Fibroblast of skin of right biceps (primary cell): ENCODE results near the gene TAPT1.

Source experiments
- DNase-seq: peaks from one replicate; pipeline ENCODE4 v3.0.0-alpha.2; 2013

The TAPT1 gene

GRCh38 chr4:16243285-16243684, 17.0 kb upstream of the TAPT1 start:
- no peak for DNase-seq

DNA sequence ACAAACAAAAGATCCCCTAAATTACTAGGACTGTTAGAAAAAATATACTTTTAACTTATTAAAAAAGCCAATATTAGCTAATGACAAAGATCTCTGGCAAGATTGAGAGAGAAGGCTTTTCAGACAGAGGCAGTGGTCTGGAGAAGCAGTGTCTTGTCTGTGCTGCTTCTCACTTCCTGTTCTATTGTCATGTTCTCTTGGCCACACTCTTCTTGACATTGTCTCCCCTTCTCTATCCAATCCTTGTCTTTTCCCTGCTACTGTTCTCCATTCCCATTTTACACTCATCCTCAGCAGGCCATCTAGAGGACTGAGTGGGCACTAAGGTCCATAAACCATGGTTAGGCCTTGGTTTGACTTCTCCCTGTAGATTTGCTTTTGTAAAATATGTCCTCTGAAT, 14.0 kb upstream of the TAPT1 start:
- no peak for DNase-seq

GRCh38 chr4:16239086-16239485, 12.8 kb upstream of the TAPT1 start:
- no peak for DNase-seq

GRCh38 chr4:16238327-16238726, 12.1 kb upstream of the TAPT1 start:
- DNase-seq, result no peak

DNA sequence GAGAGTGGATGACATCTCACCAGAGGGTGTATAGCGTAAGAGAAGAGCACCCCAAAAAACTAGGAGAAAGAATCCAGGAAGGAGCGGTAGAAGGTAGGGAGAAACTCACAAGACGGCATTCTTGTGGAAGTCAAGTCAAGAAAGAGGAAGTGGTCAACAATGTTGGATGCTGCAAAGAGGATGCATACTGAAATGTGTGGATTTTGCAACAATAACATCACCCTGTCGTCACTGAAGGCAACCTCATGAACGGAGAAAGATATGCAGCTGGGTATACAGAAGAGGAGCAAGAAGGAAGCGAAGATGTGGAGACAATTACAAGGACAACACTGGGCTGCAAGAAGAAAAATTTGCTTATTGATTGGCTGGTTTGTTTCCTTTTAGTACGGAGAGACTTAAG, 11.4 kb upstream of the TAPT1 start:
- DNase-seq, result no peak

- no peak for DNase-seq
Observed at GRCh38 chr4:16236402-16237023, 10.2 kb upstream of the TAPT1 start.

DNA sequence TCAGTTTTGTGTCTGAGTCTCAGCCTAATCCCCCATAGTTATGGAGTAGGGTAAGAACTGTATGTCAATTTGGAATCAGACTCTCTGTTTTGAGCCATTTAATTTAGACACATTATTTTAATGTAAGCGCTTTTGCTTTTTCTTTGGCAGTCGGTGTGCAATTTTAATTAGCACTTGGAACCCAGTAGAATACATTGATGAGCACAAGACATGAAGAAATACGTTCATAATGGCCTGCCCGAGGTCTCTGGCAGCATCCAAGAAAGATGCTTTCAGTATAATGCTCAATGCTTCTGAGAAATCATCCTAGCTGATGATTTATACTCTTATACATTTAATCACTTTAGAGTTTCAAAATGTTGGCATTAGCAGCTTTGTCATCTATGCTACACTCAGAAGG, 8.9 kb upstream of the TAPT1 start:
- no peak for DNase-seq

DNA sequence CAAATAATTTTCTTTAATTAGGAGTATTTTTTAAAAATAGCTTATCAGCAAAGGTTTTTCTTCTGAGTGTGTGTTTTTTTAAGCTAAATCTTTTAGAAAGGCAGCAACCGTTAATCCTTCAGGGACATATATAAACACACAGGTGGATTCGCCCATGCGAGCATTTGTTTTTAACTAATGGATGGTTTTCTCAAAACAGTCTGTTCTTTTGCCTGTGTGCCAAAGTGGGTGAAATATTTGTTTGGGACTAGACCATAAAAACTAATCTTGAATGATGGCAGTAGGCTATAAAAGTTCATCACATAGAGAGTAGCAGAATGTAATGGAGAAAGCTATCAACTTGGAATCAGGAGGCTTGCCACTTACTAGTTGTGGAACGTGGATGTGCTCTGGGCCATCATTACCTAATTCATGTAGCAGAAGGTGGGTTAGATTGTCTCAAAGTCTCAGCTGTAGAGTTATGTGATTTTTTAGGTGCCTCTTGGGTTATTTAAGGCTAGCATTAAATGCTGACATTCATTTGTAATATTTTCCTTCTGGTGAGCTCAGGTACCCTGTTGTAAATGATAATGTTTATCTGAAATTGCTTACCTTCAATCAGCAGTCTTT, 7.4 kb upstream of the TAPT1 start:
- no peak for DNase-seq

DNA sequence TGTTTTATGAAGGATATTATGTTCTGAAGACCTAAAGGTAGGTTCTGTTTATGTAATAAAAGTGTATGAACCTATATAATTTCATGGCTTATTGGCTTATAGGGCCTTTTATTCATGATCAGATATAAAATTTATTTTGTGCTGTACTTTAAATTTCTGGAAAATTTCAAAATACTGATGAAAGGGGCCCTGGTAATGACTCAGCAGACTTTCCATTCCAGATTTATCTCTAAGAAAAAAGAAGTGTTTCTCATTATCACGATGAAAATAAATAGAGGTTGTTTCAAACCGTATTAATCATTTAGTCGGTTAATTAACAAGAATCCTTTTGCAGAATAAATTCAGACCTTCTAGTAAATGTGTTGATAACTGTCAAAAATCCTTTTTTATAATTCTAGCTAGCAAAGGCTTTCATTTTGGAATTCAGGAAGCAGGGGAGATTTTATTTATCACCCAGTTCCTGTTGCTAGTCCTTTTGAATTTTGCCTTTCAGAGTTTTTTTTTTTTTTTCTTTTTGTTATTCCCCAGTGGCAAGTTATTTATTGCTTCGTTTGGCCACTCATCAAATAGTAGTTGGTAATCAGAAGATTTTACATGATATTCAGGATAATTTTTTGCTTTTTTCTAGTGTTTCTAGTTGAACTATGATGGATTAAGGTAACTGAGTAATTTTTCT, 5.4 kb upstream of the TAPT1 start:
- no peak for DNase-seq

DNA sequence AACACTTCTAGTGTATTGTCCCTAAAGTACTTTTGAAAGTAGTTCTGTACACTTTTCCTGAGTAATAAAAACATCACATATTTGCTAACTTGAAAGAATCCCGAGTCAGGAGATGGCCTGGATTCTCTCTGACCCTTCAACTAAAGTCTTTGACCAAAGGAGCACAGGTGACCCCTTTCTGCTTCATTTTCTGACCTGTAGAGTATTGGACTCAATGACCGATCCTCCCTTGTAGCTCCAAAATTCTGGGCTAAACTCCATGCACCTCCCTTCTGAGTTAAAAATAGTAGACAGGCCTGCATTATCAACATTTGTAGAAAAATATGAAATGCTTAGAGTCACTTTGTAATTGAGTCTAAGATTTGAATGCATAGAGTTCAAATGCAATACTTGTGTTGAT, 4.0 kb upstream of the TAPT1 start:
- DNase-seq, result no peak

GRCh38 chr4:16229604-16230003, 3.3 kb upstream of the TAPT1 start:
- no peak for DNase-seq

GRCh38 chr4:16227462-16227868, 1.2 kb upstream of the TAPT1 start:
- DNase-seq, result peak; percentile 32

DNA sequence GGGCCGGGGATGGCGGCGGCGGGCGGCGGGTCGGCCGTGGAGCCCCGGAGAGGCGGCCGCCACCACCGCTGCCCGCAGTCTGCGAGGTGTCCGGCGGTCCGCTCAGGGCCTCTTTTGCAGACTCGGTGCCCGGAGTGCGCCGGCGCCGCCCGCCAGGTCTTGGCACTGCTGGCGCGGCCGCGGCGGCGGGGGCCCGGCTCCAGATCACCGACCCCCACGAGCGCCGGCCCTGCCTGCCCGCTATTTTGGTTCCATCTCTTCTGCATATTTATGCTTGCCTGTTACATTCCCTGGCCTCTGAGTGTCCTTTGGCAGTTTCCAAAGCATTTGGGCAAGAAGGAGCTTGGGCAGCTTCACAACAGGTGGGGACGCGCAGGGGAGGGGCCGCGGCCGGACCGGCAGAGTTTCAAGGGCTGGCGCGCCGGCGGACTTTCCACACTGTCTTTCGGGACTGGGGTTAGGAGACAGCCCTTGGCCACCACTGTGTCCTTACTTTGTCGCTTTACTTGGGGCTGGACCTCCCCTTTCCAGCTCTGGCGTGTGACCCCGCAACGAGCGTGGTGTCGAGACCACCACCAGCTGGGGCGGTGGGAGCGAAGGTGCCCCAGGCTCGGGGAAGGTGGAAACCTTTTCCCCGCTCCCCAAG, 668 bp upstream of the TAPT1 start:
- peak; percentile 11 for DNase-seq

GRCh38 chr4:16225167-16225862, 956 bp downstream of the TAPT1 start:
- peak; percentile 39 for DNase-seq

DNA sequence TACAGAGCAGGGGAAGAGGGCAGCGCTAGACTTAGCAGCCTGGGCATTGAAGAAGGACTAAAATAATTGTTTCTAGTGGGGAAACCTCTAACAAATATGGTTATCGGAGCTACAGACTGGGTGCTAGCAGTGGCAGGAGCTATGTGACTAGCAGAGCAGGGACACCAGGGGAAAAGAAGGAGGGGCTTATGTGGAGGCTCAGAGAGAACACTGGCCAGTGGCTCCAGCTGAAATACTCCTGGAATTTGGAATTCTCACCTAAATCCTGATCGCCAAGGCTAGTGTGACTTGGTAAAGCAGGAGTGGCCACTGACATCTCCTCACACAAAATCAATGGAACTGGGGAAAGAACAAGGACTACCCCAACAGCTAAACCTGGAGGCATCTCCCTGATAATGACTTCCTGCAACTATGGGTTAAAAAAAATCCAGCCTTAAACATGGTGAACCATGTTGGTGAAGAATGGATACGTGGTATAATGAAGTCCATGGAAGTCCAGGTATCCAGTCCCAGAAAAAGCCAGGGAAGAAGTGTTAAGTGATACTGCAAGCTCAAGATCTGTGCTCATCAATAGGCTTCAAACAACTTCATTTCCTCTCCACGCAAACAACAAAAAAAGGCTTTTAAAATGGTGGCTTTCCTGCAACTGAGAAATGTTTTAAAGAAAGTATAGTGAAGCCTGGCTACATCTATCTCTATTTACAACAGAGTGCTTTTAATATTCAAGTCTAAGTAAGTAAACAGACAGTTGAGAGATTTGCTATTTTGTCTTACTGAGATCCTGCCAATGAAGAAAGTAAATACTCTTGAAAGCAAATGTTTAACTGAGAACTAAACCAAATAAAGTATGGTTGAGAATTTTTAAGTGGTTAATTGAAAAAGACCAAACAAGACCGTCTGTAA, 1.8 kb downstream of the TAPT1 start:
- no peak for DNase-seq

DNA sequence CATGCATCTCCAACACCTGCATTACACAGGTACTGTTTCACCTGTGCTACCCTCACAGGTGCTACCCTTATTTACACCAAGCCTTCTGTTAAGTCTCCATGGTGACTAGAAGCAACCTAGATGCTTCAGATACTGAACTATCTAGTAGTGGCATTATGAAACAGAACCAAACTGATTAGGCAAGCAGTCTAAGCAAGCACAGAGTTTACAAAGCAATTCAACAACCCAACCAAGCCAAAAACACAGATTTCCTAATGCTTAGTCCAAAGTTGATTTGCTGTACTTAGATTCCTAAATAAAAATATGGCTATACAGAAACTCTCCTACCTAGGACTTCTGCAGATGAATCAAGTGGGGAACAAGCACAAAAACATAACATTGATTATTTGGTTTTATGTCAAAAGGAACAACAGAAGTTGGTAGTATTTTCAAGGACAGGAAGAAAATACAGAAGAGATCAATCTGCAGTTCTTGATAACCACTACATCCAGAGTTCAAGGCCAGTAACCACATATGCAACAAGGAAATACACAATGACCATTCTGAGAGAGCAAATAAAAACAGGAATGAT, 3.2 kb downstream of the TAPT1 start:
- no peak for DNase-seq

- DNase-seq, result no peak
Observed at GRCh38 chr4:16218950-16219349, 7.3 kb downstream of the TAPT1 start.

DNA sequence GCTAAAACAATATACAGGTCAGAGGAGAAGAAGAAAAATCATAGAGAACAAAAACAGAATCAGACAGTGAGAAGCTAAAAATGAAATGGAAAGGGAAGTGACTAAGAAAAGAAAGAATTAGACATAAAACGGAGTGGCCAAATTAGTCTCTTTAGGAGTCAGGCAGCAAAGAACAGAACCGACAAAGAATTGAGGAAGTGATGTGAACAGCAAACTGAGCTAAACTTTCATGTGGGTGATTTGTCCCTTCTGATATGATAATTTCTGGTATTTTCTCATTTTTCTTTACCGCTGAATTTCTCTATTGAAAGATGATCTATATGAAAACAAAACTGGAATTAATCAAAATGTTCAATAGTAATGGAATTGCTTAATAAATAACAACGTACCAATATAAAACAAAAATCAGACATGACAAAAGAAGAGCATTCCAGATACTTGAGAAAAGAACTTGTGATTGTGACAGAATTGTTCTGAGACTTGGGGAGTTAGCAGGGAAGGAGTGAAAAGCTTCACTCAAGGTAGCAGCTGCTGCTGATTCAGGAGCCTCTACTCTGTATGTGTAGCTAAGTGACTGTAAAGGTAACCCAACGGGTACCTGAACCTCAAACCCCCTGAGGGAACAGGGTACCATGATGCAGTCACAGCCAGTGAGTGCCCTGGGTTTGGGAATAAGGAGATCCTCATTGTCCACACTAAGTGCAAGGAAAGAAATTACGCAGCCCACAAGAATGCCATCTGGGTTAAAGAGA, 8.8 kb downstream of the TAPT1 start:
- DNase-seq, result no peak

GRCh38 chr4:16213121-16213520, 13.2 kb downstream of the TAPT1 start:
- DNase-seq, result no peak

DNA sequence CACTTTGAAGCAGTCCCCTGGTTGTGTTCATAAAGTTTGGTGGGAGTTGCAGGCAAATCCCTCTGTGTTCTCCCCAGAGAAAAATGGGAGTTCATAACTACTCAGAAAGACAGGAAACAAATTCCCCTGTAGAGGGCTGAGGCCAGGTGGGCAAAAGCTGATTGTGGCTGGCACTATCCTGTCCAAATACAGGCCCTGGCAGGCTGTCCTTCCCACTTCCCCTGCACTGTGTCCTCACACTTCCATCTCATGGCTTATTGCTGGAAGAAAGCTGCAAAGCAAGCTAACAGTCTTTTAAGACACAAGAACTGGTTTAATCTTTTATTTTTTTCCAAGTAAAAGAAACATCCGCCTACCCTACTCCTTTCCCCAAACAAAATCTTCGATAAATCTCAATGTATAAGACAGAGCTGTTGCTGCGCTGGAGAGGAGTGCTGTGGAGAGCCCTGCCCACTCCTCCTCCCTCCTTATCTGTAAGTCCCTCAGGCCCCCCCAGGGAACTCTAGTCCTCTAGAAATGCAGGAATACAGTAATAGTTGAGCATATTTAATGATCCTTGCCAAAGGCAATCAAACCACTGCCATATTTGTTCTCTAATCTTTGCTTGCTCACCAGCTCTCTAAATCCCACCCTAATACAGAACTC, 14.0 kb downstream of the TAPT1 start:
- DNase-seq, result no peak

GRCh38 chr4:16207409-16207808, 18.9 kb downstream of the TAPT1 start:
- no peak for DNase-seq
